ENCODE results near the gene CNNM1.

Gene CNNM1

DNA sequence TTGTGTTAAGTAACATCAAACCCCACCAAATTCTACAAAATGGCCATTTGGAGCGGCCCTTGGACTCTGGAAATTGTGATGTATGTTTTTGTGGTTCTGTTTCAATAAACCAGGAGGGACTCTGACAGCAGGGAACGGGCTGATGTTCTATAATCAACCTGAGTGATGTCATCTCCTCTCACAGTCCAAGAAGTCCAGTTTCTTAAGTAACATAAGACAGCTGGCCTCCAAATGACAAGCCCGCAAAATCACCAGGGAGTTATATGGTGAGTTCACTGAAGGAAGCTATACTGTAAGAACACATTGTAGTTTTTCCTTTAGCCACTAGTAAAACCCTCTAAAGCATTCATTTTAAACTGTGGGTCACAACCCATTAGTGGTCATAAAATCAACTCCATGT is 67.3 kb downstream of the CNNM1 start:
- TF ChIP-seq, protein P1, sequence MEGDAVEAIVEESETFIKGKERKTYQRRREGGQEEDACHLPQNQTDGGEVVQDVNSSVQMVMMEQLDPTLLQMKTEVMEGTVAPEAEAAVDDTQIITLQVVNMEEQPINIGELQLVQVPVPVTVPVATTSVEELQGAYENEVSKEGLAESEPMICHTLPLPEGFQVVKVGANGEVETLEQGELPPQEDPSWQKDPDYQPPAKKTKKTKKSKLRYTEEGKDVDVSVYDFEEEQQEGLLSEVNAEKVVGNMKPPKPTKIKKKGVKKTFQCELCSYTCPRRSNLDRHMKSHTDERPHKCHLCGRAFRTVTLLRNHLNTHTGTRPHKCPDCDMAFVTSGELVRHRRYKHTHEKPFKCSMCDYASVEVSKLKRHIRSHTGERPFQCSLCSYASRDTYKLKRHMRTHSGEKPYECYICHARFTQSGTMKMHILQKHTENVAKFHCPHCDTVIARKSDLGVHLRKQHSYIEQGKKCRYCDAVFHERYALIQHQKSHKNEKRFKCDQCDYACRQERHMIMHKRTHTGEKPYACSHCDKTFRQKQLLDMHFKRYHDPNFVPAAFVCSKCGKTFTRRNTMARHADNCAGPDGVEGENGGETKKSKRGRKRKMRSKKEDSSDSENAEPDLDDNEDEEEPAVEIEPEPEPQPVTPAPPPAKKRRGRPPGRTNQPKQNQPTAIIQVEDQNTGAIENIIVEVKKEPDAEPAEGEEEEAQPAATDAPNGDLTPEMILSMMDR (IDR thresholded peaks at IDR 0.05; ENCODE audit: insufficient read depth, low read length, missing control alignments): no peak
- H3K4me3 ChIP-seq (ENCODE audit: low read depth, low read length): no peak overlapping the region
- CTCF ChIA-PET: interaction anchor here (0.9 to 1.3 kb wide), 2 partner anchors 10 to 13 kb away, joined by 3 read pairs; no protein-coding TSS in a partner anchor
- no peak for DNase-seq (ENCODE audit: low read depth, low spot score)
- POLR2A ChIA-PET: interaction anchor here (0.7 kb wide), 1 partner anchor 304 kb away, joined by 3 read pairs; no protein-coding TSS in a partner anchor

DNA sequence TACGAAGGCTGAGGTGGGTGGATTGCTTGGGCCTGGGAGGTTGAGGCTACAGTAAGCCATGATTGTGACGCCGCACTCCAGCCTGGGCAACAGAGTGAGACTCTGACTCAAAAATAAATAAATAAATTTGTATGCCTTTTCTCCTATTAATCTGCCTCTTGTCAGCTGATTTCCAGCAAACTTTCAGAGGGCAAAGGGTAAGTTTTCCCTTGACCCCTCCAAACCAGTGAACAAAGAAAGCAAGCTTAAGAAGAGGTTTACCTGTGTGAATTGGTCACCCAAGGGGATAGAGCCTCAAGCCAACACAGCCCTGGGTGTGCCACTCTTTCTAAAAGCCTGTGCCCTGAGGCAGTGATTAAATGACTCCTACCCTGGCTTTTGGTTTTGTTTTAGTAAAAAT is 70.5 kb downstream of the CNNM1 start:
- ChIA-PET CTCF (interaction anchor here (0.8 to 1.2 kb wide), 2 partner anchors 36 to 213 kb away, joined by 3 read pairs; no protein-coding TSS in a partner anchor), POLR2A (no interaction called here)

DNA sequence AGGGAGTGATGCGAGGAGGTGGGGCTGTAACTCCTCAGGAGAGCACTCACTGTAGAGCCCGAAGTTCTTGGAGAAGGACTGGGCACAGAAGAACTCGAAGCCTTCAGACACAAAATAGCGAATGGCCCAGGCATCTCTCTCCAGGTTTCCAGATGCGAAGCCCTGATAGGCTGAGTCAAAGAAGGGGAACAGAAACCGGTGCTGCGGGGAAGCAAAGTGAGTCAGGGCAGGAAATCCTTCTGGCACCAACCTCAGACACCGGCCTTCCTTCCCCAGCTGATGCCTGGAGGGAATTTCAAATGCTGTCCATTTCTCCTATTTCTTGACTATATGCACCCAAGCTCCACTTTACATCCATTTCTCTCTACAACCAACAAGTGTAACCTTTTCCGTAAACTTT is 74.5 kb downstream of the CNNM1 start:
- DNase-seq (ENCODE audit: low read depth, low spot score): no peak
- POLR2A ChIA-PET: interaction anchor here (1.0 kb wide), 1 partner anchor 27 kb away, joined by 3 read pairs; the partner anchor contains the start of gene GOT1
- CTCF ChIA-PET: interaction anchor here (3.2 to 4.7 kb wide), 2 partner anchors 12 to 32 kb away, joined by 10 to 39 read pairs; no protein-coding TSS in a partner anchor
- H3K4me3 ChIP-seq (ENCODE audit: low read depth, low read length): no peak overlapping the region
- TF ChIP-seq, protein P1 (IDR thresholded peaks at IDR 0.05; ENCODE audit: insufficient read depth, low read length, missing control alignments): no peak

More for the DNA sequence above, 70.5 kb downstream of the CNNM1 start:
- no peak for DNase-seq (ENCODE audit: low read depth, low spot score)
- H3K4me3 ChIP-seq (ENCODE audit: low read depth, low read length): no peak overlapping the region
- TF ChIP-seq, protein P1 (IDR thresholded peaks at IDR 0.05; ENCODE audit: insufficient read depth, low read length, missing control alignments): no peak

DNA sequence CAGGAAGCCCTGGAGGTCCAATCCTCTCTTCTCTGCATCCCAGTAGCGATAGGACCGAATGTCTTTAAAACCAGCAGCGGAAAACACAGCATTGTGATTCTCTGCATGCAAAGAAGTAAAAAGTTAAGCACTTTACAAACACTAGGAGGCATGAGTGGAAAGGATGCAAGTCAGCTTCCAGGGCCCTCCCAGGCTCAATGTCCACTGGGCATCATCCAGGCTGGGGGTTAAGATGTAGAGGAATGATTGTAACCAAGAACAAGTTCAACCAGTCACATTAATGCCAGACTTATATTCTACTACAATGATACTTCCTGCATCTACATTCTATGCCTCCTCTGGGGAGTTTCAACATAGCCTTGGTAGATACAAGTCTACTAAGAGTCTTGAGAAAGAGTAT is 77.0 kb downstream of the CNNM1 start:
- no peak for DNase-seq (ENCODE audit: low read depth, low spot score)
- ChIA-PET CTCF (interaction anchor here (0.9 to 1.0 kb wide), 2 partner anchors 9 to 14 kb away, joined by 3 to 4 read pairs; no protein-coding TSS in a partner anchor), POLR2A (no interaction called here)
- TF ChIP-seq, protein P1 (IDR thresholded peaks at IDR 0.05; ENCODE audit: insufficient read depth, low read length, missing control alignments): no peak
- H3K4me3 ChIP-seq (ENCODE audit: low read depth, low read length): no peak overlapping the region

DNA sequence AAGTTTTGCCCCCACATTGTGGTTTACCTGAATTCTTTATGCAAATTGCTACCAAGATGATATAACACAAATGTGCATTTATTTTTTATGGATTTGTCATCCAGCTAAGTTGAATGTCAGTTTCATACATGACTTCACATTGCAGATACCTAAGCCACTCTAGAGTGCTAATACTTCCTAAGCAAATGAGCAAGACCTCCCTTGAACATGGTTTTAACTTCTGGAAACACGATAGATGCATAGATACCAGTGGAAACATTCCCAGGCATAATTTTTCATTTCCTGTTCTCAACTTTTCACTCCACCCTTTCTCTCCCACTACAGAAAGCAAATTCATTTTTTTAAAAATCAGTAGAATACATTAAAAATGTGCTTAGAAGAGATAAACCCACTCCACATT is 81.0 kb downstream of the CNNM1 start:
- H3K4me3 ChIP-seq (ENCODE audit: low read depth, low read length): no peak overlapping the region
- no peak for DNase-seq (ENCODE audit: low read depth, low spot score)
- ChIA-PET POLR2A (no interaction called here), CTCF (interaction anchor here (1.0 to 1.5 kb wide), 5 partner anchors 13 to 202 kb away, joined by 3 to 10 read pairs (median 3); no protein-coding TSS in a partner anchor)
- TF ChIP-seq, protein P1 (IDR thresholded peaks at IDR 0.05; ENCODE audit: insufficient read depth, low read length, missing control alignments): no peak

DNA sequence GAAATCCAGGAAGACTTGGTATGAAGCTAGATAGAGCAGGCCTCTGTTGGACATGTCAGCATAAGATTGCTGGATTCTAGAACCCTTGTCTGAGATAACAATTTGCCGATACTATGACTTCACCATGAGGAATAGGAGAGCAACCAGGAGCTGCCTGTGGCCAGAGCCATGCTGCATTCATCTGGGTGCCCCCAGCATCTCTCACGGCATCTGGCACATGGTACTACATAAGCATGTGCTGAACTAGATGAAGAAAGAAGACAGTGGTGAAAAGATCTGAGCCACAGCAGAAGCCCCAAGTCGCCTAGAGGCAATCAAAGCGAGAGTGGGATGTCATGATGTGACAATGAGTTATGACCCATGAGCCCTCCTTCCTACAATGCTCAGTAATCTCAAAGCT is 81.7 kb downstream of the CNNM1 start:
- ChIA-PET POLR2A (no interaction called here), CTCF (interaction anchor here (0.6 to 1.2 kb wide), 2 partner anchors 14 to 19 kb away, joined by 3 read pairs; no protein-coding TSS in a partner anchor)
- DNase-seq (ENCODE audit: low read depth, low spot score): no peak
- H3K4me3 ChIP-seq (ENCODE audit: low read depth, low read length): no peak overlapping the region
- TF ChIP-seq, protein P1 (IDR thresholded peaks at IDR 0.05; ENCODE audit: insufficient read depth, low read length, missing control alignments): no peak
